ENCODE results near the gene OTUD7B.

The OTUD7B gene

GRCh38 chr1:150006881-150007421, 3.6 kb downstream of the OTUD7B start:
- H3K4me1 ChIP-seq = no peaks in the 10 kb centered on the region
- no peak for TF ChIP-seq Cebpa-rat (IDR thresholded peaks at IDR 0.05)
- no peak overlapping the region for H3K4me3 ChIP-seq
- H3K36me3 ChIP-seq = no peaks in the 10 kb centered on the region
- H3K9me3 ChIP-seq = peaks cover 11% of the 10 kb centered on the region
- peaks cover 44% of the 10 kb centered on the region for H3K27me3 ChIP-seq
- no peak overlapping the region for H3K4me2 ChIP-seq
- peaks cover 9% of the 10 kb centered on the region; the same call in 1 of the 2 replicates for H4K20me1 ChIP-seq
- H3K27ac ChIP-seq = no peak overlapping the region
- no peak overlapping the region for H3K9ac ChIP-seq

- Histone ChIP-seq H3K4me2 (no peak overlapping the region), H3K4me3 (no peak overlapping the region), H3K9ac (no peak overlapping the region), H4K20me1 (peaks cover 7% of the 10 kb centered on the region; the same call in 1 of the 2 replicates), H3K4me1 (no peaks in the 10 kb centered on the region), H3K27ac (no peak overlapping the region), H3K36me3 (no peaks in the 10 kb centered on the region), H3K27me3 (peaks cover 34% of the 10 kb centered on the region), H3K9me3 (peaks cover 7% of the 10 kb centered on the region)
- no peak for TF ChIP-seq Cebpa-rat (IDR thresholded peaks at IDR 0.05)
Observed at GRCh38 chr1:150005606-150006005, 4.9 kb downstream of the OTUD7B start.

GRCh38 chr1:150003801-150004200, 6.7 kb downstream of the OTUD7B start:
- no peak overlapping the region for H3K4me3 ChIP-seq
- H3K4me1 ChIP-seq = no peaks in the 10 kb centered on the region
- no peak overlapping the region for H3K27ac ChIP-seq
- no peak overlapping the region for H3K9ac ChIP-seq
- peaks cover 24% of the 10 kb centered on the region for H3K27me3 ChIP-seq
- no peak overlapping the region for H3K4me2 ChIP-seq
- no peaks in the 10 kb centered on the region for H4K20me1 ChIP-seq
- H3K9me3 ChIP-seq = no peaks in the 10 kb centered on the region
- H3K36me3 ChIP-seq = no peaks in the 10 kb centered on the region
- no peak for TF ChIP-seq Cebpa-rat (IDR thresholded peaks at IDR 0.05)

GRCh38 chr1:150002217-150002616, 8.3 kb downstream of the OTUD7B start:
- Histone ChIP-seq H3K4me3 (no peak overlapping the region), H3K36me3 (no peaks in the 10 kb centered on the region), H4K20me1 (peaks cover 11% of the 10 kb centered on the region), H3K27ac (no peak overlapping the region), H3K9ac (no peak overlapping the region), H3K4me2 (no peak overlapping the region), H3K9me3 (no peaks in the 10 kb centered on the region), H3K4me1 (peaks cover 14% of the 10 kb centered on the region), H3K27me3 (peaks cover 12% of the 10 kb centered on the region)
- no peak for TF ChIP-seq Cebpa-rat (IDR thresholded peaks at IDR 0.05)

- Histone ChIP-seq H3K9me3 (no peaks in the 10 kb centered on the region), H3K9ac (no peak overlapping the region), H3K4me3 (no peak overlapping the region), H3K4me2 (no peak overlapping the region), H3K27ac (no peak overlapping the region), H3K27me3 (peaks cover 17% of the 10 kb centered on the region), H4K20me1 (peaks cover 19% of the 10 kb centered on the region), H3K36me3 (no peaks in the 10 kb centered on the region), H3K4me1 (peaks cover 22% of the 10 kb centered on the region)
- TF ChIP-seq Cebpa-rat (IDR thresholded peaks at IDR 0.05) = no peak
Observed at GRCh38 chr1:150001415-150001814, 9.1 kb downstream of the OTUD7B start.

GRCh38 chr1:149997585-149998262, 12.8 kb downstream of the OTUD7B start:
- H3K9me3 ChIP-seq = no peaks in the 10 kb centered on the region
- peak overlapping the region; percentile 80 for H3K4me2 ChIP-seq
- no peak for TF ChIP-seq Cebpa-rat (IDR thresholded peaks at IDR 0.05)
- H4K20me1 ChIP-seq = peaks cover 26% of the 10 kb centered on the region
- no peaks in the 10 kb centered on the region for H3K36me3 ChIP-seq
- H3K27ac ChIP-seq = no peak overlapping the region
- H3K4me3 ChIP-seq = no peak overlapping the region; the same call in 1 of the 2 replicates
- H3K9ac ChIP-seq = no peak overlapping the region
- H3K4me1 ChIP-seq = peaks cover 23% of the 10 kb centered on the region
- peaks cover 33% of the 10 kb centered on the region for H3K27me3 ChIP-seq

- no peaks in the 10 kb centered on the region for H3K36me3 ChIP-seq
- H4K20me1 ChIP-seq = peaks cover 26% of the 10 kb centered on the region
- H3K9me3 ChIP-seq = no peaks in the 10 kb centered on the region
- no peak overlapping the region for H3K4me2 ChIP-seq
- no peak overlapping the region for H3K4me3 ChIP-seq
- no peak overlapping the region for H3K27ac ChIP-seq
- no peak for TF ChIP-seq Cebpa-rat (IDR thresholded peaks at IDR 0.05)
- peaks cover 29% of the 10 kb centered on the region for H3K27me3 ChIP-seq
- H3K4me1 ChIP-seq = peaks cover 23% of the 10 kb centered on the region
- no peak overlapping the region for H3K9ac ChIP-seq
Observed at GRCh38 chr1:149995927-149996326, 14.6 kb downstream of the OTUD7B start.

GRCh38 chr1:149993764-149994163, 16.8 kb downstream of the OTUD7B start:
- no peak for TF ChIP-seq Cebpa-rat (IDR thresholded peaks at IDR 0.05)
- H3K9ac ChIP-seq = no peak overlapping the region
- H3K9me3 ChIP-seq = no peaks in the 10 kb centered on the region
- peaks cover 26% of the 10 kb centered on the region for H4K20me1 ChIP-seq
- H3K27me3 ChIP-seq = peaks cover 21% of the 10 kb centered on the region
- H3K27ac ChIP-seq = no peak overlapping the region
- H3K4me1 ChIP-seq = peaks cover 23% of the 10 kb centered on the region
- H3K36me3 ChIP-seq = no peaks in the 10 kb centered on the region
- no peak overlapping the region for H3K4me3 ChIP-seq
- no peak overlapping the region for H3K4me2 ChIP-seq

- Histone ChIP-seq H3K4me2 (no peak overlapping the region), H3K9ac (no peak overlapping the region), H3K36me3 (no peaks in the 10 kb centered on the region), H3K27me3 (peaks cover 21% of the 10 kb centered on the region), H3K27ac (no peak overlapping the region), H3K4me3 (no peak overlapping the region), H3K9me3 (no peaks in the 10 kb centered on the region), H3K4me1 (peaks cover 19% of the 10 kb centered on the region), H4K20me1 (peaks cover 24% of the 10 kb centered on the region)
- no peak for TF ChIP-seq Cebpa-rat (IDR thresholded peaks at IDR 0.05)
Observed at GRCh38 chr1:149993181-149993580, 17.3 kb downstream of the OTUD7B start.

GRCh38 chr1:149987297-149987595, 23.3 kb downstream of the OTUD7B start:
- Histone ChIP-seq H3K9ac (no peak overlapping the region), H3K9me3 (no peaks in the 10 kb centered on the region), H3K4me2 (no peak overlapping the region), H3K27ac (no peak overlapping the region), H3K4me1 (no peaks in the 10 kb centered on the region), H3K36me3 (no peaks in the 10 kb centered on the region), H4K20me1 (no peaks in the 10 kb centered on the region), H3K27me3 (no peaks in the 10 kb centered on the region), H3K4me3 (no peak overlapping the region)
- no peak for TF ChIP-seq Cebpa-rat (IDR thresholded peaks at IDR 0.05)
